ENCODE results near the gene F11. TPM values are rescaled to one million over a fixed set of nuclear protein-coding genes. Genes with fewer than 3 reads are reported as not detected.

Gene F11
- not detected for polyA plus RNA-seq (2013, experiment 1 of 4)
- polyA plus RNA-seq (2013, experiment 2 of 4) = not detected
- not detected for polyA plus RNA-seq (2013, experiment 3 of 4)
- polyA plus RNA-seq (2013, experiment 4 of 4) = not detected

DNA sequence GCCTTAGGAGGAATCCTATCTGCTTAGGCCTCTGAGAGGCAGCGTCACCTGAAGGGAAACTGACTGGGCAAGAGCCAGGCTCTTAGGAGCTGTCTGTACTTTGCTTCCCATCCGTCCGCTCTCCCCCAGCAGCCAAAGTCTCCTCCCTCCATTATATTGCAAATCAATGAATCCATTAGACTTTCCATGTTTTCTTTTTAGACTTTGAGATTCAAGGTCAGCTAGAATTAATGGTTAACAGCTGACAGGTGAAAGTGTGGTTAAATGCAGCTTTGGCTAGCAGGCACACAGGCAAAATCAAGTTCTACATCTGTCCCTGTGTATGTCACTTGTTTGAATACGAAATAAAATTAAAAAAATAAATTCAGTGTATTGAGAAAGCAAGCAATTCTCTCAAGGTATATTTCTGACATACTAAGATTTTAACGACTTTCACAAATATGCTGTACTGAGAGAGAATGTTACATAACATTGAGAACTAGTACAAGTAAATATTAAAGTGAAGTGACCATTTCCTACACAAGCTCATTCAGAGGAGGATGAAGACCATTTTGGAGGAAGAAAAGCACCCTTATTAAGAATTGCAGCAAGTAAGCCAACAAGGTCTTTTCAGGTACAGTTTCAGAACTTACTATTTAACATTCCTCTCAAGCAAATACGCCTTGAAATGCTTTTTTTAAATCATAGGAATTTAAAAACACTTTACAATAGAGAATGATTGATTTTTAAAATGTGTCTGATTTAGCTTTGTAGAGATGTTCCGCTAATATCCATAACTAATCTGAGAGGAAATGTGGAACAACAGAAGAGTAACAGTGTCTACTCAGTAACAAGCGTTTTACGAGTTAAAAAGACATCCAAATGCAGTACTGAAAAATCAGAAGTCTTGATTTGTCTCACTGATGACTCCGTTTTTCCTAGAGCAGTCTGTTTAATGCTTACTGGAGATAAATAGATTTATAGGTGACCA is at the start of gene F11:
Gene F11, plus strand, starts transcription at position 507 of the 970 bp plus-strand sequence. CDS start 948 bp downstream, outside the sequence.
- no peak within 1 kb of the TSS for H3K4me3 ChIP-seq (ENCODE audit: insufficient read depth, low read depth, low read length)
- H3K36me3 ChIP-seq (ENCODE audit: control insufficient read depth, insufficient read depth, low read length) = no peaks in the 10 kb centered on the region
- H3K4me1 ChIP-seq (ENCODE audit: control insufficient read depth, insufficient read depth, low read length) = peaks cover 3% of the 10 kb centered on the region
- WGBS, 2 experiments = 33 to 38% methylated on average over 7 of the region's 10 CpGs
- no peaks in the 10 kb centered on the region for H3K9me3 ChIP-seq (ENCODE audit: control insufficient read depth, low read length)
- H3K27ac ChIP-seq (ENCODE audit: insufficient read depth, low read depth, low read length, poor library complexity, severe bottlenecking) = no peak within 1 kb of the TSS
- no peaks in the 10 kb centered on the region for H3K27me3 ChIP-seq (ENCODE audit: control insufficient read depth, insufficient read depth, low read length, poor library complexity, severe bottlenecking)

DNA sequence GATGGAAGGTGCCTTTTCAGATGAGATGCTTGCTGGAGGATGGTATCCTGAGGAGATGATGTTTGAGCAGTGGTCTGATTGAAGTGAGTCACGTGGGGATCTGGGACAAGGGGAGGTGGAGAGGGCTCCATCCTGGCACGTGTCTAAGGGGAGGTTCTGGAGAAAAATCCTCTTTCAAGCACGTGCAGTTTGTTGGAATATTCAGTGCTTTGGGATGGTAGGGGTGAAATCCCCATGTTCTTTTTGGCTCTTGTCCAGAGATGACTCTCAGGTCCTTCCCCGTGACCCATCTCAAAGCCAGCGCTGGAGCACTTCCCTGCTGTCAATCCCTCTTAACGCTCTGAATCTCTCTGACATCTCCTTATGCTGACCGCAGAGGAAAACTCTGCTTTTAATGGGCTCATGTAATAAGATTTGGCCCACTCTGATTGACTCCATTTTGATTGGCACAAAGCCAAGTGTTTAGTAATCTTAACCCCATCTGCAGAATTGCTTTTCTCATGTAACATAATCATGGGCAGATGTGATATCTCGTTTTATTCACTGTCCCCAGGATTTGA is 49.4 kb upstream of the F11 start:
- no peaks in the 10 kb centered on the region for H3K36me3 ChIP-seq (ENCODE audit: control insufficient read depth, insufficient read depth, low read length)
- no peaks in the 10 kb centered on the region for H3K9me3 ChIP-seq (ENCODE audit: control insufficient read depth, low read length)
- H3K4me3 ChIP-seq (ENCODE audit: insufficient read depth, low read depth, low read length) = no peak overlapping the region
- no peaks in the 10 kb centered on the region for H3K27me3 ChIP-seq (ENCODE audit: control insufficient read depth, insufficient read depth, low read length, poor library complexity, severe bottlenecking)
- 87 to 90% methylated on average over 8 of the region's 8 CpGs for whole genome bisulfite sequencing, 2 experiments
- H3K4me1 ChIP-seq (ENCODE audit: control insufficient read depth, insufficient read depth, low read length) = no peaks in the 10 kb centered on the region
- no peak overlapping the region for H3K27ac ChIP-seq (ENCODE audit: insufficient read depth, low read depth, low read length, poor library complexity, severe bottlenecking)

DNA sequence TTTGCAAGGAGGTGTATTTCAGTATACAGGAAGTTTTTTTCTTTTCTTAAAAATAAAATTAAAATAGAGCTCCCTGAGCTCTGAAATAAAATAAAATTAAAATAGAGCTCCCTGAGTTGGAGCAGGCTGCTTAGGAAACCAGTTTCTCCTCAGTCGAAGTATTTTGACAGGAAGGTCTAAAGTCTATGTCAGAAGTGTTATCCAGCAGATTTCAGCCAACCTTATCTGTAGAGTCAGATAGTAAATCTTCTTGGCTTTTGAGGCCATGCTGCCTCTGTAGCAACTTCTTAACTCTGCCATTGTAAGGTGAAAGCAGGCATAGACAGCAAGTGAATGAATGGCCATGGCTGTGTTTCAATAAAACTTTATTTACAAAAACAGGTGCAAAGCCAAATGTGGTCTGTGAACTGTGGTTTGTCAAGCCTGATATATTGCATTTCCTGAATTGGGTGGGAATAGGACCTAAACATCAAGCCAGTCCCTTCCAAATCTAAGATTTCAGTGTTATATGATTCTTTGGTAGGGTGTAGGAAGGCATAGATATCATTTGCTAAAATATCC is 48.2 kb upstream of the F11 start:
- H3K27ac ChIP-seq (ENCODE audit: insufficient read depth, low read depth, low read length, poor library complexity, severe bottlenecking) = no peak overlapping the region
- no peaks in the 10 kb centered on the region for H3K36me3 ChIP-seq (ENCODE audit: control insufficient read depth, insufficient read depth, low read length)
- WGBS, 2 experiments = 92 to 98% methylated on average over 1 of the region's 1 CpG
- no peaks in the 10 kb centered on the region for H3K4me1 ChIP-seq (ENCODE audit: control insufficient read depth, insufficient read depth, low read length)
- H3K4me3 ChIP-seq (ENCODE audit: insufficient read depth, low read depth, low read length) = no peak overlapping the region
- no peaks in the 10 kb centered on the region for H3K9me3 ChIP-seq (ENCODE audit: control insufficient read depth, low read length)
- H3K27me3 ChIP-seq (ENCODE audit: control insufficient read depth, insufficient read depth, low read length, poor library complexity, severe bottlenecking) = no peaks in the 10 kb centered on the region

DNA sequence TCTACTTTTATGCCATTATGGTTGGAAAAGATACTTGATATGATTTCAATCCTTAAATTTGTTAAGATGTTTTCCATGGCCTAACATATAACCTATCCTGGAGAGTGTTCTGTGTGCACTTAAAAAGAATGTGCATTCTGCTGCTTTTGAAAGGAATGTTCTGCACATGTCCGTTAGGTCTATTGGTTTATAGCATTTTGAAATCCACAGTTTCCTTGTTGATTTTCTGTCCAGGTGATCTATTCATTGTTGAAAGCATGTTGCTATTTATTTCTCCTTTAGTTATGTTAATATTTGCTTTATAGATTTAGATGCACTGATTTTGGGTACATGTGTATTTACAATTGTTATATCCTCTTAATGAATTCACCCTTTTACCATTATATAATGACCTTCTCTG is 44.4 kb upstream of the F11 start:
- Histone ChIP-seq H3K4me1 (ENCODE audit: control insufficient read depth, insufficient read depth, low read length) (no peaks in the 10 kb centered on the region), H3K27me3 (ENCODE audit: control insufficient read depth, insufficient read depth, low read length, poor library complexity, severe bottlenecking) (no peaks in the 10 kb centered on the region), H3K27ac (ENCODE audit: insufficient read depth, low read depth, low read length, poor library complexity, severe bottlenecking) (no peak overlapping the region), H3K9me3 (ENCODE audit: control insufficient read depth, low read length) (no peaks in the 10 kb centered on the region), H3K36me3 (ENCODE audit: control insufficient read depth, insufficient read depth, low read length) (no peaks in the 10 kb centered on the region), H3K4me3 (ENCODE audit: insufficient read depth, low read depth, low read length) (no peak overlapping the region)
- WGBS, 2 experiments = 91 to 93% methylated on average over 1 of the region's 1 CpG

DNA sequence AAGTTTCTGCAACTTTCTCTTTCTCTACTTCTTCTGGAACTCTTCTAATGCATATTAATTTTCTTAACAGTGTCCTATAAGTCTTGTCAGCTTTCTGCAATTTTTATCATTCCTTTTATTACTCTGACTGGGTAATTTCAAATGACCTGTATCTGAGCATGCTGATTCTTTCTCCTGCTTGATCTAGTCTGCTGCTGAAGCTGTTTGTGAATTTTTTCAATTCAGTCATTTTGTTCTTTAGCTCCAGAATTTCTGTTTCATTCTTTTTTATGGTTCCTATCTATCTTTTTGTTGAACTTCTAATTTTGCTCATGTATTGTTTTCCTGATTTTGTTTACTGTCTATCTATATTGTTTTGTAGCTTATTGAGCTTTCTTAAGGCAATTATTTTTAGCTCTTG is 40.1 kb upstream of the F11 start:
- Histone ChIP-seq H3K27ac (ENCODE audit: insufficient read depth, low read depth, low read length, poor library complexity, severe bottlenecking) (no peak overlapping the region), H3K4me1 (ENCODE audit: control insufficient read depth, insufficient read depth, low read length) (no peaks in the 10 kb centered on the region), H3K9me3 (ENCODE audit: control insufficient read depth, low read length) (no peaks in the 10 kb centered on the region), H3K36me3 (ENCODE audit: control insufficient read depth, insufficient read depth, low read length) (no peaks in the 10 kb centered on the region), H3K27me3 (ENCODE audit: control insufficient read depth, insufficient read depth, low read length, poor library complexity, severe bottlenecking) (no peaks in the 10 kb centered on the region), H3K4me3 (ENCODE audit: insufficient read depth, low read depth, low read length) (no peak overlapping the region)

DNA sequence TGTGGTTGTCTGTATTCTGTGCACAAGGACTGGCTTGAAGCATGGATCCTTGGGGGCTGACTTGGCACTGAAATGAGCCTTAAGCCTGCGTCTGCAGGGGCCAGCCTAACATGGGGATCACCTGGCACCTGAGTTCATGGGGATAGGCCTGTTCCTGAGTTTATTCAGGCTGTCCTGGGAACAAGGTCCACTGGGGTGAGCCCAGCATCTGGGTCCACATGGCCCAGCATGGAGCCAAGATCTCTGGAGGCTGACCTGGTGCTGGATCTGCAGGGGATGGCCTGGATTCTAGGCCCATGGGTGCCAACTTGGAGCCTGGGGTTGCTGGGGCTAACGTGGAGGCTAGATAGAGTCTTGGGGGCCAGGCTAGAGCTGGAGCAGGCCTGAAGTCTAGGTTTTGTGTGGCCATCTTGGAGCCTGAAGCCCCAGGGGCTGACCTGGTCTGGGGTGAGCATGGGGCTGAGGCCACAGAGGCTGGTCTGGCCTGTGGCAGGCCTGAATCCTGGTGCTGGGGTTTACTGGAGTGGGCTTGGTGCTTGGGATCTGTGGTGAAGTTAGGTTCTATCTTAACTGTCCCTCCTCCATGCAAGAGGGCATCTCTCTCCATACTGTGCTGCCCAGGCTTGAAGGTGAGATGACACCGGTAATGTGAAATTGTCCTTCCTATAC is 39.3 kb upstream of the F11 start:
- 92 to 93% methylated on average over 3 of the region's 3 CpGs for WGBS, 2 experiments
- Histone ChIP-seq H3K4me1 (ENCODE audit: control insufficient read depth, insufficient read depth, low read length) (no peaks in the 10 kb centered on the region), H3K9me3 (ENCODE audit: control insufficient read depth, low read length) (no peaks in the 10 kb centered on the region), H3K27me3 (ENCODE audit: control insufficient read depth, insufficient read depth, low read length, poor library complexity, severe bottlenecking) (no peaks in the 10 kb centered on the region), H3K36me3 (ENCODE audit: control insufficient read depth, insufficient read depth, low read length) (no peaks in the 10 kb centered on the region), H3K27ac (ENCODE audit: insufficient read depth, low read depth, low read length, poor library complexity, severe bottlenecking) (no peak overlapping the region), H3K4me3 (ENCODE audit: insufficient read depth, low read depth, low read length) (no peak overlapping the region)

DNA sequence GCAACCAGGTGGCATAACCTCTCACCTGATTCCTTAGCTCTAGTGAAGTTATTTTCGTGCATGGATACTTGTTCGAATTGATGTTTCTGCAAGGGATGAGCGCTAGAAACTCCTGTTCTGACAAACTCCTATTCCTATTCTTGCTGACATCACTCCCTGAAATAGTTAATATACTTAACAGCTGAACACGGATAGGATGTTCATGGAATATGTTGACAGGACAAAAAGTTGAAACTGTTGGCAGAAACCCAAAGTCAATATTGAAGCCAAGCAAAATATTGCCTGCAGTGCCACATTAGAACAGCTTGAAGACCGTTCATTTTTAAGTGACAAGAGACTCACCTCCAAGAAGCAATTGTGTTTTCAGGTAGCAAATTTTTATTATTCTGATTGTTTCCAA is 38.8 kb upstream of the F11 start, which contains the start of gene KLKB1:
Gene KLKB1, plus strand, starts transcription at position 287 of the 400 bp plus-strand sequence. CDS start 689 bp downstream, outside the sequence.
- H3K36me3 ChIP-seq (ENCODE audit: control insufficient read depth, insufficient read depth, low read length) = no peaks in the 10 kb centered on the region
- no peaks in the 10 kb centered on the region for H3K27me3 ChIP-seq (ENCODE audit: control insufficient read depth, insufficient read depth, low read length, poor library complexity, severe bottlenecking)
- H3K27ac ChIP-seq (ENCODE audit: insufficient read depth, low read depth, low read length, poor library complexity, severe bottlenecking) = no peak within 1 kb of the TSS
- no peak within 1 kb of the TSS for H3K4me3 ChIP-seq (ENCODE audit: insufficient read depth, low read depth, low read length)
- H3K4me1 ChIP-seq (ENCODE audit: control insufficient read depth, insufficient read depth, low read length) = no peaks in the 10 kb centered on the region
- 91 to 99% methylated on average over 5 of the region's 5 CpGs for WGBS, 2 experiments
- H3K9me3 ChIP-seq (ENCODE audit: control insufficient read depth, low read length) = no peaks in the 10 kb centered on the region

DNA sequence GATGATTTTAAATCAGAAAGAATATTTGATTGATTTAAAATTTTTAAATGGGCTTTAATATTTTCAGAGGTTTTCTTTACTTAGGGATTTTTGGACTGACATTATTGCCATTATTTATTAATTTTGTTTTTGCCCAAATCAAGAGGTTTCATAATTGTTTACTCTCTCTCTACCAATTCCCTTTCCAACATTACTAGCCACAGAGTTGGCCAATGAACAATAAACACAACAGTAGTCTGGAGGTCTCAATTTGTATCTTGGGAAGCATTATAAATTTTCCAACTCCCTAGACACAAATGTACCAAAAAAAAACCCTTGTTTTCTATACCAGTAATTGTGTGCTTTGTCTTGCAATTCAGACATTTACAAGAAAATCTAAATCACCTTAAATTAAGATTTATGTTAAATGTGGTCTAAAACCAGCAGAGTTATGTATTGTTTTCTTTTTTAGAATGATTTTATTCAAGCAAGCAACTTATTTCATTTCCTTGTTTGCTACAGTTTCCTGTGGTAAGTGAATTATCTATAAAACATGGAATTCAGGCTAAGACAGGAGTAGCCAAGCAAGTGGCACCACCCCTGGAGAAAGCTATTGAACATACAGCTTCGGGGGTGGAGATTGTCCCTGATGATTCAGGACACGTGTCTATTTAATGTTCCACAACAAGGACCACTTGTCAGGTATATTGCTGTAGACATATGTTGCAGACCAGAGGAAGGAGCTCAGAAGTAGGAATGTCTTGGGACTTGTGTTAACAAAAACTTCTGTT is 38.1 kb upstream of the F11 start:
- Histone ChIP-seq H3K9me3 (ENCODE audit: control insufficient read depth, low read length) (no peaks in the 10 kb centered on the region), H3K4me1 (ENCODE audit: control insufficient read depth, insufficient read depth, low read length) (no peaks in the 10 kb centered on the region), H3K4me3 (ENCODE audit: insufficient read depth, low read depth, low read length) (no peak overlapping the region), H3K36me3 (ENCODE audit: control insufficient read depth, insufficient read depth, low read length) (no peaks in the 10 kb centered on the region), H3K27ac (ENCODE audit: insufficient read depth, low read depth, low read length, poor library complexity, severe bottlenecking) (no peak overlapping the region), H3K27me3 (ENCODE audit: control insufficient read depth, insufficient read depth, low read length, poor library complexity, severe bottlenecking) (no peaks in the 10 kb centered on the region)
- 62 to 70% methylated on average over 2 of the region's 2 CpGs for WGBS, 2 experiments

DNA sequence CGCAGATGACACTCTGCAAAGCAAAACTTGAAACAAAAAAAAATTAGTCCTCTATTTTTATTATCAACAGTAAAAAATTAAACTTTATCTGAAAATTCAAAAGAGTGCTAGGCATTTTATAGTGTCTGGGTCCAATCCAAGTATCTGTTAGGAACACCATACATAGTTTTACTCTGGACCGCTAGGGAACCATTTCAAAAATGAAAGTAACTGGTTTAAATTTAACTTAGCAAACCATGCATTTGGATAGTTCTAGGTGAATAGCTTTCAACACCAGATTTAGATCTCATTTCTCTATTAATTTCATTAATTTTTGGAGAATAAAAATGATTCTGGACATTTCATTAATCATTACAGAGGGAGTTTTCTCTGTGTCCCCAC is 37.5 kb upstream of the F11 start:
- no peak overlapping the region for H3K4me3 ChIP-seq (ENCODE audit: insufficient read depth, low read depth, low read length)
- no peaks in the 10 kb centered on the region for H3K27me3 ChIP-seq (ENCODE audit: control insufficient read depth, insufficient read depth, low read length, poor library complexity, severe bottlenecking)
- H3K9me3 ChIP-seq (ENCODE audit: control insufficient read depth, low read length) = no peaks in the 10 kb centered on the region
- H3K27ac ChIP-seq (ENCODE audit: insufficient read depth, low read depth, low read length, poor library complexity, severe bottlenecking) = no peak overlapping the region
- H3K36me3 ChIP-seq (ENCODE audit: control insufficient read depth, insufficient read depth, low read length) = no peaks in the 10 kb centered on the region
- WGBS, 2 experiments = 82 to 100% methylated on average over 2 of the region's 2 CpGs
- H3K4me1 ChIP-seq (ENCODE audit: control insufficient read depth, insufficient read depth, low read length) = no peaks in the 10 kb centered on the region

Data from ectodermal cell (in vitro differentiated cells).